Activated T-helper 1 cell treated with anti-CD3 and anti-CD28 coated beads, Interleukin-12 subunit alpha, Interleukin-12 subunit beta, Interleukin-2, Interleukin-4 antibody, amounts not matched to agents 30 ng/mL and 10 ng/mL and 1 ng/mL, durations not matched to agents 14 hours and 24 hours and 36 hours (primary cell): ENCODE results near the gene ZNF521. TPM values are rescaled to one million over a fixed set of nuclear protein-coding genes. Genes with fewer than 3 reads are reported as not detected.

Experiments
- DNase-seq: peaks from one replicate; pipeline ENCODE4 v3.0.0; 2021; ENCODE audit warnings: low spot score
- H3K27ac Mint-ChIP-seq: one replicate; pipeline ENCODE4 v1.8.0; 2021; ENCODE audit warnings: mild to moderate bottlenecking, mixed read lengths
- H3K27me3 Mint-ChIP-seq: one replicate; pipeline ENCODE4 v1.8.0; 2022; ENCODE audit warnings: mild to moderate bottlenecking, moderate library complexity, mixed read lengths; ENCODE audit not compliant: insufficient read depth
- H3K36me3 Mint-ChIP-seq: one replicate; pipeline ENCODE4 v1.8.0; 2021; ENCODE audit warnings: low read depth, mixed read lengths
- H3K4me1 Mint-ChIP-seq: one replicate; pipeline ENCODE4 v1.8.0; 2021; ENCODE audit warnings: low read depth, mixed read lengths
- H3K4me3 Mint-ChIP-seq: one replicate; pipeline ENCODE4 v1.8.0; 2021; ENCODE audit warnings: mild to moderate bottlenecking, moderate library complexity, mixed read lengths
- H3K9me3 Mint-ChIP-seq: one replicate; pipeline ENCODE4 v1.8.0; 2021; ENCODE audit warnings: mixed read lengths
- intact Hi-C: fragments of 100-400 bp; cut with micrococcal nuclease; formaldehyde crosslinking; loops from one replicate; pipeline ENCODE4 v1.15.1; 2024
- total RNA-seq: library from RNA; stranded (reverse); gene quantifications from 2 replicates; pipeline ENCODE4 v1.2.3, GENCODE V29; 2022

The ZNF521 gene
- total RNA-seq, 1 donor from 2014 or later, result not detected

- H3K27me3 Mint-ChIP-seq, result no peaks in the 10 kb centered on the region
- intact Hi-C loops, result no loop called here
- no peaks in the 10 kb centered on the region for H3K4me1 Mint-ChIP-seq
- no peaks in the 10 kb centered on the region for H3K36me3 Mint-ChIP-seq
- no peaks in the 10 kb centered on the region for H3K9me3 Mint-ChIP-seq
- H3K27ac Mint-ChIP-seq, result no peak overlapping the region
- DNase-seq, result no peak
- H3K4me3 Mint-ChIP-seq, result no peak overlapping the region
Measured at GRCh38 chr18:25058521-25058920, 293.4 kb downstream of the ZNF521 start.

- intact Hi-C loops, result no loop called here
- H3K36me3 Mint-ChIP-seq, result no peaks in the 10 kb centered on the region
- H3K4me1 Mint-ChIP-seq, result no peaks in the 10 kb centered on the region
- H3K9me3 Mint-ChIP-seq, result no peaks in the 10 kb centered on the region
- H3K4me3 Mint-ChIP-seq, result no peak overlapping the region
- no peaks in the 10 kb centered on the region for H3K27me3 Mint-ChIP-seq
- DNase-seq, result no peak
- no peak overlapping the region for H3K27ac Mint-ChIP-seq
Measured at GRCh38 chr18:25057491-25058050, 294.4 kb downstream of the ZNF521 start.

- H3K27me3 Mint-ChIP-seq, result no peaks in the 10 kb centered on the region
- intact Hi-C loops, result no loop called here
- no peaks in the 10 kb centered on the region for H3K9me3 Mint-ChIP-seq
- H3K27ac Mint-ChIP-seq, result no peak overlapping the region
- no peak for DNase-seq
- no peak overlapping the region for H3K4me3 Mint-ChIP-seq
- no peaks in the 10 kb centered on the region for H3K4me1 Mint-ChIP-seq
- no peaks in the 10 kb centered on the region for H3K36me3 Mint-ChIP-seq
Measured at GRCh38 chr18:25056429-25056828, 295.5 kb downstream of the ZNF521 start.

- Mint-ChIP-seq H3K27ac (no peak overlapping the region), H3K27me3 (no peaks in the 10 kb centered on the region), H3K4me3 (no peak overlapping the region), H3K9me3 (no peaks in the 10 kb centered on the region), H3K36me3 (no peaks in the 10 kb centered on the region), H3K4me1 (no peaks in the 10 kb centered on the region)
- intact Hi-C loops, result no loop called here
- no peak for DNase-seq
Measured at GRCh38 chr18:25055076-25055475, 296.9 kb downstream of the ZNF521 start.

GRCh38 chr18:25053466-25053865 is 298.5 kb downstream of the ZNF521 start:
- DNase-seq, result no peak
- no peaks in the 10 kb centered on the region for H3K9me3 Mint-ChIP-seq
- intact Hi-C loops, result no loop called here
- no peak overlapping the region for H3K4me3 Mint-ChIP-seq
- no peaks in the 10 kb centered on the region for H3K4me1 Mint-ChIP-seq
- no peaks in the 10 kb centered on the region for H3K27me3 Mint-ChIP-seq
- H3K36me3 Mint-ChIP-seq, result no peaks in the 10 kb centered on the region
- no peak overlapping the region for H3K27ac Mint-ChIP-seq

- Mint-ChIP-seq H3K27me3 (no peaks in the 10 kb centered on the region), H3K4me3 (no peak overlapping the region), H3K9me3 (no peaks in the 10 kb centered on the region), H3K4me1 (no peaks in the 10 kb centered on the region), H3K36me3 (no peaks in the 10 kb centered on the region), H3K27ac (no peak overlapping the region)
- DNase-seq, result no peak
- intact Hi-C loops, result no loop called here
Measured at GRCh38 chr18:25052511-25052921, 299.4 kb downstream of the ZNF521 start.

- H3K4me3 Mint-ChIP-seq, result no peak overlapping the region
- H3K4me1 Mint-ChIP-seq, result no peaks in the 10 kb centered on the region
- intact Hi-C loops, result no loop called here
- H3K27ac Mint-ChIP-seq, result no peak overlapping the region
- no peaks in the 10 kb centered on the region for H3K36me3 Mint-ChIP-seq
- DNase-seq, result no peak
- H3K27me3 Mint-ChIP-seq, result no peaks in the 10 kb centered on the region
- no peaks in the 10 kb centered on the region for H3K9me3 Mint-ChIP-seq
Measured at GRCh38 chr18:25050605-25051004, 301.4 kb downstream of the ZNF521 start.

GRCh38 chr18:25047983-25048382 is 304.0 kb downstream of the ZNF521 start:
- intact Hi-C loops, result no loop called here
- no peaks in the 10 kb centered on the region for H3K36me3 Mint-ChIP-seq
- no peaks in the 10 kb centered on the region for H3K4me1 Mint-ChIP-seq
- no peaks in the 10 kb centered on the region for H3K27me3 Mint-ChIP-seq
- no peak for DNase-seq
- no peak overlapping the region for H3K27ac Mint-ChIP-seq
- H3K9me3 Mint-ChIP-seq, result no peaks in the 10 kb centered on the region
- H3K4me3 Mint-ChIP-seq, result no peak overlapping the region

GRCh38 chr18:25047421-25047820 is 304.5 kb downstream of the ZNF521 start:
- Mint-ChIP-seq H3K36me3 (no peaks in the 10 kb centered on the region), H3K27ac (no peak overlapping the region), H3K9me3 (no peaks in the 10 kb centered on the region), H3K4me1 (no peaks in the 10 kb centered on the region), H3K4me3 (no peak overlapping the region), H3K27me3 (no peaks in the 10 kb centered on the region)
- intact Hi-C loops, result no loop called here
- DNase-seq, result no peak

GRCh38 chr18:25044694-25045093 is 307.3 kb downstream of the ZNF521 start:
- Mint-ChIP-seq H3K9me3 (no peaks in the 10 kb centered on the region), H3K36me3 (no peaks in the 10 kb centered on the region), H3K4me3 (no peak overlapping the region), H3K27me3 (no peaks in the 10 kb centered on the region), H3K4me1 (no peaks in the 10 kb centered on the region), H3K27ac (no peak overlapping the region)
- DNase-seq, result no peak
- intact Hi-C loops, result no loop called here

- intact Hi-C loops, result no loop called here
- Mint-ChIP-seq H3K27ac (no peak overlapping the region), H3K9me3 (no peaks in the 10 kb centered on the region), H3K36me3 (no peaks in the 10 kb centered on the region), H3K4me3 (no peak overlapping the region), H3K27me3 (no peaks in the 10 kb centered on the region), H3K4me1 (no peaks in the 10 kb centered on the region)
- DNase-seq, result no peak
Measured at GRCh38 chr18:25043104-25043503, 308.9 kb downstream of the ZNF521 start.

- no peak for DNase-seq
- H3K36me3 Mint-ChIP-seq, result no peaks in the 10 kb centered on the region
- no peaks in the 10 kb centered on the region for H3K27me3 Mint-ChIP-seq
- intact Hi-C loops, result no loop called here
- H3K27ac Mint-ChIP-seq, result no peak overlapping the region
- H3K4me1 Mint-ChIP-seq, result no peaks in the 10 kb centered on the region
- no peaks in the 10 kb centered on the region for H3K9me3 Mint-ChIP-seq
- no peak overlapping the region for H3K4me3 Mint-ChIP-seq
Measured at GRCh38 chr18:25042641-25043051, 309.3 kb downstream of the ZNF521 start.

GRCh38 chr18:25039781-25040180 is 312.2 kb downstream of the ZNF521 start:
- no peaks in the 10 kb centered on the region for H3K9me3 Mint-ChIP-seq
- H3K27ac Mint-ChIP-seq, result no peak overlapping the region
- no peak overlapping the region for H3K4me3 Mint-ChIP-seq
- no peak for DNase-seq
- H3K36me3 Mint-ChIP-seq, result no peaks in the 10 kb centered on the region
- H3K27me3 Mint-ChIP-seq, result no peaks in the 10 kb centered on the region
- intact Hi-C loops, result no loop called here
- no peaks in the 10 kb centered on the region for H3K4me1 Mint-ChIP-seq

GRCh38 chr18:25038261-25038660 is 313.7 kb downstream of the ZNF521 start:
- H3K36me3 Mint-ChIP-seq, result no peaks in the 10 kb centered on the region
- H3K27ac Mint-ChIP-seq, result no peak overlapping the region
- H3K27me3 Mint-ChIP-seq, result no peaks in the 10 kb centered on the region
- DNase-seq, result no peak
- no peaks in the 10 kb centered on the region for H3K9me3 Mint-ChIP-seq
- intact Hi-C loops, result no loop called here
- H3K4me3 Mint-ChIP-seq, result no peak overlapping the region
- no peaks in the 10 kb centered on the region for H3K4me1 Mint-ChIP-seq
